GM19452 (cell line): ENCODE measurements around the gene RNF144B.
"Not testable (repeated sequence)": the region's sequence is repeated elsewhere in the genome, so short reads cannot be mapped to it uniquely, and the experiment has no call there.

Experiments used
- ATAC-seq: cut with Tn5 transposase; IDR thresholded peaks from one replicate; pipeline ENCODE4 v1.9.1; 2021; ENCODE audit not compliant: unreplicated experiment

Gene RNF144B

GRCh38 chr6:18406955-18407749, 20.0 kb downstream of the RNF144B start:
- ATAC-seq = no peak

- ATAC-seq = not testable (repeated sequence)
Observed at GRCh38 chr6:18409602-18410001, 22.5 kb downstream of the RNF144B start.

- no peak for ATAC-seq
Observed at GRCh38 chr6:18410412-18410811, 23.3 kb downstream of the RNF144B start.

GRCh38 chr6:18412068-18412467, 24.9 kb downstream of the RNF144B start:
- ATAC-seq = no peak

- ATAC-seq = no peak
Observed at GRCh38 chr6:18412644-18413043, 25.5 kb downstream of the RNF144B start.

- ATAC-seq = no peak
Observed at GRCh38 chr6:18413381-18413780, 26.2 kb downstream of the RNF144B start.

- no peak for ATAC-seq
Observed at GRCh38 chr6:18414116-18414515, 27.0 kb downstream of the RNF144B start.

- ATAC-seq = no peak
Observed at GRCh38 chr6:18415207-18415606, 28.1 kb downstream of the RNF144B start.

- ATAC-seq = no peak
Observed at GRCh38 chr6:18415671-18416340, 28.7 kb downstream of the RNF144B start.

GRCh38 chr6:18416341-18416679, 29.2 kb downstream of the RNF144B start:
- no peak for ATAC-seq

- ATAC-seq = no peak
Observed at GRCh38 chr6:18420328-18420727, 33.2 kb downstream of the RNF144B start.

GRCh38 chr6:18422136-18422535, 35.0 kb downstream of the RNF144B start:
- ATAC-seq = no peak

GRCh38 chr6:18423426-18423825, 36.3 kb downstream of the RNF144B start:
- no peak for ATAC-seq

- ATAC-seq = no peak
Observed at GRCh38 chr6:18424201-18424600, 37.1 kb downstream of the RNF144B start.

- no peak for ATAC-seq
Observed at GRCh38 chr6:18425218-18425617, 38.1 kb downstream of the RNF144B start.

GRCh38 chr6:18427296-18427695, 40.1 kb downstream of the RNF144B start:
- no peak for ATAC-seq

- no peak for ATAC-seq
Observed at GRCh38 chr6:18429655-18430297, 42.6 kb downstream of the RNF144B start.

GRCh38 chr6:18431581-18431980, 44.4 kb downstream of the RNF144B start:
- no peak for ATAC-seq

GRCh38 chr6:18432180-18432579, 45.0 kb downstream of the RNF144B start:
- ATAC-seq = no peak

- no peak for ATAC-seq
Observed at GRCh38 chr6:18432619-18433018, 45.5 kb downstream of the RNF144B start.

GRCh38 chr6:18433059-18433458, 45.9 kb downstream of the RNF144B start:
- no peak for ATAC-seq

- ATAC-seq = no peak
Observed at GRCh38 chr6:18436341-18436740, 49.2 kb downstream of the RNF144B start.
